Measurements from ENCODE around the gene ZNHIT6. TPM values are rescaled to one million over a fixed set of nuclear protein-coding genes. Genes with fewer than 3 reads are reported as not detected.

Gene ZNHIT6
- total RNA-seq, 4 donors from 2014 or later: 6.6 to 11.4 (median 7.8) TPM

- ATAC-seq (no peak), DNase-seq (no peak)
- H3K36me3 ChIP-seq: no peaks in the 10 kb centered on the region
- H3K27me3 ChIP-seq: no peaks in the 10 kb centered on the region
- in situ Hi-C loops (cut with MboI; ENCODE audit: low sequenced_read_pairs in 4 of 4): no loop called here
- no peak overlapping the region for H3K27ac ChIP-seq
- peaks cover 3 to 6% of the 10 kb centered on the region in 2 donors for H3K4me1 ChIP-seq
- TF ChIP-seq POLR2A (IDR thresholded peaks at IDR 0.05): no peak
- TF ChIP-seq CTCF (IDR thresholded peaks at IDR 0.05 in 4 of 5, conservative IDR thresholded peaks at IDR 0.05 in 1 of 5): no peak
- intact Hi-C loops (cut with DNase I; ENCODE audit: low total_unique reads): no loop called here
- no peak overlapping the region for H3K4me3 ChIP-seq
- H3K9me3 ChIP-seq: no peaks in the 10 kb centered on the region
Observed at GRCh38 chr1:85617633-85618100, 90.6 kb downstream of the ZNHIT6 start.

- in situ Hi-C loops (cut with MboI; ENCODE audit: low sequenced_read_pairs in 4 of 4): no loop called here
- Histone ChIP-seq H3K27ac (no peak overlapping the region), H3K9me3 (no peaks in the 10 kb centered on the region), H3K4me3 (no peak overlapping the region), H3K27me3 (no peaks in the 10 kb centered on the region), H3K4me1 (peaks cover 11 to 13% of the 10 kb centered on the region in 2 donors), H3K36me3 (no peaks in the 10 kb centered on the region)
- DNase-seq (no peak), ATAC-seq (no peak)
- TF ChIP-seq CTCF (IDR thresholded peaks at IDR 0.05 in 4 of 5, conservative IDR thresholded peaks at IDR 0.05 in 1 of 5) (no peak), POLR2A (IDR thresholded peaks at IDR 0.05) (no peak)
- intact Hi-C loops (cut with DNase I; ENCODE audit: low total_unique reads): no loop called here
Observed at GRCh38 chr1:85616736-85617135, 91.5 kb downstream of the ZNHIT6 start.

GRCh38 chr1:85616364-85616705 is 91.9 kb downstream of the ZNHIT6 start:
- Histone ChIP-seq H3K4me3 (no peak overlapping the region), H3K36me3 (no peaks in the 10 kb centered on the region), H3K27ac (no peak overlapping the region), H3K27me3 (no peaks in the 10 kb centered on the region), H3K4me1 (peaks cover 11 to 13% of the 10 kb centered on the region in 2 donors), H3K9me3 (no peaks in the 10 kb centered on the region)
- in situ Hi-C loops (cut with MboI; ENCODE audit: low sequenced_read_pairs in 4 of 4) (no loop called here), intact Hi-C loops (cut with DNase I; ENCODE audit: low total_unique reads) (no loop called here)
- TF ChIP-seq POLR2A (IDR thresholded peaks at IDR 0.05) (no peak), CTCF (IDR thresholded peaks at IDR 0.05 in 4 of 5, conservative IDR thresholded peaks at IDR 0.05 in 1 of 5) (no peak)
- no peak for DNase-seq
- ATAC-seq: no peak

- no peaks in the 10 kb centered on the region for H3K36me3 ChIP-seq
- intact Hi-C loops (cut with DNase I; ENCODE audit: low total_unique reads): no loop called here
- peaks cover 11 to 13% of the 10 kb centered on the region in 2 donors for H3K4me1 ChIP-seq
- no peak overlapping the region for H3K27ac ChIP-seq
- in situ Hi-C loops (cut with MboI; ENCODE audit: low sequenced_read_pairs in 4 of 4): no loop called here
- DNase-seq (no peak), ATAC-seq (no peak)
- no peaks in the 10 kb centered on the region for H3K27me3 ChIP-seq
- no peaks in the 10 kb centered on the region for H3K9me3 ChIP-seq
- H3K4me3 ChIP-seq: no peak overlapping the region
- no peak for TF ChIP-seq CTCF (IDR thresholded peaks at IDR 0.05 in 4 of 5, conservative IDR thresholded peaks at IDR 0.05 in 1 of 5)
- no peak for TF ChIP-seq POLR2A (IDR thresholded peaks at IDR 0.05)
Observed at GRCh38 chr1:85615586-85616363, 92.5 kb downstream of the ZNHIT6 start.

All from gastrocnemius medialis (tissue), 4 donors.